ENCODE data around the gene TRIO.

Gene TRIO

DNA sequence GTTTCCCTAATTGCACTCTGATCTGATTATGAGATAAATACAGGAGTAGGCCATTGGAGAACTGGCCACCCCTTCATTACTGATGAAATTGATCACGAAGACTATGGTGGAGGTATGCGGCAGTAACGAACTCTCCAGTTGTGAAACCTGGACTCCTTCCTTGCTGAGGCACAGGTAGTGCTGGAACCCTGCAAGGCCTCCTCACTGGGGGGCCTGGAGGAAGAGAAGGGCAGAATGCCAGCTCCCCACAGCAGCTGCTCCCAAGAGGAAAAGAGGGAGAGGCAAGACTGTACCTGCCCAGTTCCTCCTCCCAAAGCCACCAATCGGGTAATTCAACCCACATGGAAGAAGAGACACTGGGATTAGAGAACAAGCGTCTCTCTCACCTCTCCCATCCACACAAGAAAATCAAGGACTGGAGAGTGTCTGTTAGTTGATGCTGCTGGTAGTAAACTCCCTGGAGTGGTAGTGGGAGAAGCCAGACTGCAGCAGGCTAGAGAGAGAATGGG, 19.1 kb upstream of the TRIO start:
- DNase-seq: no peak

DNA sequence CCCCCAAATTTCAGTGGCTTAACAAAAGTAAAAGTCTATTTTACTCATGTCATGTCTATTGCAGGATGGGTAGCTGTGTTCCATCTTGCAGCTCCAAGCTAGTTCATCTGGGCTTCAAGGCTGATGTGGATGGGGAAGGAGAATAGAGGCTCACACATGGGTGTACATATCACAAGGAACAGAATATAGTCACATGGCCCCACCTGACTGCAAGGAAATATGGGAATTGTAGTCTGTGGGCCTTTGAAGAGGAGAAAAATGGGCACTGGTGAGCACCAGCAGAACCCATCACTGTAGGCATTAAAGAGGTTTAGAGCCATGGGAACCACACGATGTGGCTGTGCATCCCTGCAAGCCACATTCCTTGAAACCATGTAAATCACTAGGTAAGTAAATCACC, 17.9 kb upstream of the TRIO start:
- DNase-seq: no peak

DNA sequence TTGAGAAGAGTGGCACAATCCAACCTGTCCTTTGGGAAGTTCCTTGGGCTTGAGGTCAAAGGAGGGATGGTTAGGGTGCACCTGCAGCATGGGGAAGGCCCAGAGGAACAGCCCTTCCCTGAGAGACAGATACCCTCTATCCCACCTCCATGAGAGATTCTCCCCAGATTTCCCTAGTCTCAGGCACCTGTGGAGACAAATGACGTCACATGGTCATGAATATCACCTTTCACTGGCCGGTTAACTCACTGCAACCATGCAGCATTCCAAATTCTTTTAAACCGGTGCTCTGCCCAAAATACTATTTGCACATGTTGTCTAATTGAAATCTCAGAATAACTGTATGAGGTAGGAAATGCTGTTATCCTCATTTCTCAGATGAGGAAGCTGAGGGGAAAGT, 15.6 kb upstream of the TRIO start:
- no peak for DNase-seq

DNA sequence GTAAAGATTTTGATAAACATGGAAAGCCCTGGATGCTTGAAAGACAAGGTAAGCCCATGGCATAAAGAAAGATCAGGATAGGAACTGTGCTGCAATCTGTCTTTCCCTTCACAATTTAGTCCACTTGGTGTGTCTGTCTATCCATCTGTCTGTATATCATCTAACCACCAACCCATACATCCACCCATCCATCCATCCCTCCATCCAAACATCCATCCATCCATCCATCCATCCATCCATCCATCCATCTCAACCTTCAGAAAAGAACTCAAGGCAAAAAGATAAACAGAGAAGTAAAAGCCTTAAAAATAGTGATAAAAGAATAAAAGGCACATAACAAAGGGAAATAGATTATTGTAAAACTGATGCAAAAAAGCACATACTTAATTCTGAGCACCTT, 15.1 kb upstream of the TRIO start:
- no peak for DNase-seq

DNA sequence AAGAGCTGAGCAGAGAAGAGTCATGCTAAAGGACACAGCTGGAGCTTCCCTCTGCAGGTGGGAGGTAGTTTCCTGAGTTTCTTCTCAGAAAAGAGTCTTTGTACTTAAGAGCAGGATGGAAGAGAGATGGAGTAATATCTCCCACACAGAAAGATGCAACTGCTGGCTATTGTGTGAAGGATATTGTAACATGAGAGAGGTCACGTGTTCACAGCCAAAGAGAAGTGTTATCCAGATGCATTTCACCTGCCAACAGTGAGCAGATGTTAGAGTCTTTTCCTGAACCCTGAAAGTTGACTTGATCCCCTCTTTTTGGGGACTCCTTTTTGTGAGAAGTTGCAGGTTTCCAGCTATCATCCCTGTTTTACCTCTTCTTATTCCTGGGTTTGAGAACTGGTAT, 14.0 kb upstream of the TRIO start:
- no peak for DNase-seq

DNA sequence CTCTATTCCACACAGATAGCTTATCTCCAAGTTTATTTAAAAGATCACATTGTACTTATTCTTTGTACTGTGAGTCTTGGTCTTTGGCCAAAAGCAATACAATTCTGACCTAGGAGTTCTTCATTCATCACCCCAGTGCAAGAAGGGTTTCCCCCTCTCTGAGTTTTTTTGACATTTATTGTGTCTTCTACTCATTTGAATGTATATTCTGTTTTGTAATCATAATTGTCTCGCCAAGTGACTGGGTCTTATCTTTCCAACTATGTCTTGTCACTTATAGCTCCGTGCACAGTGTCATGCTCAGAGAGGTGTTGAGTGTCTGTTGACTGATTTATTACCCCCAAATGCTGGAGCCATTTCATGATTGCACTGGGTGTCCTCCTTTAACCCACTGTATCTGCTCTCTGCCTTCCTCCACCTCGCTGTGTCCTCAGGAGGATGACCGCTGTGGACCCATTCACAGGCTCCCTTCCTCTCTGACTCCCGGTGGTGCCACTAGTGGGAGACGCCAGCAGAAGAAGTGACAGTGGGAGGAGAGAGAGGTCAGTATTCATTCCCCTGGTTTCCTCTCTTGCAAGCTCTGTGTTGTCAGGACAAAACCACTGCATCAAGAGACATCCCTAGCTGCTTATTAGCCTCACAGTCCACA, 11.2 kb upstream of the TRIO start:
- no peak for DNase-seq

DNA sequence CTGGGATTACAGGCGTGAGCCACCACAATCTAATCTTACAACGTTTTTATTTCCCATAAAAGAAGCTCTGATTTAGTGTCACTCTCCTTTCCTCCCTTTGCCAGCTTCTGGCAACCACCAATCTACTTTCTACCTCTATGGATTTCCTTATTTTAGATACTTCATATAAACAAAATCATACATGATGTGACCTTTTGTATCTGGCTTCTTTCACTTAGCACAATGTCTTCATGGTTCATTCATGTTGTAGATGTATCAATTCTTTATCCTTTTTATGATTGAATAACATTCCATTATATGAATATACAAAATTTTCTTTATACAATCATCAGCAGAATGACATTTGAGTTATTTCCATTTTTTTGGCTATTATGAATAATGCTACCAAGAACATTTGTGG, 9.7 kb upstream of the TRIO start:
- DNase-seq: no peak

DNA sequence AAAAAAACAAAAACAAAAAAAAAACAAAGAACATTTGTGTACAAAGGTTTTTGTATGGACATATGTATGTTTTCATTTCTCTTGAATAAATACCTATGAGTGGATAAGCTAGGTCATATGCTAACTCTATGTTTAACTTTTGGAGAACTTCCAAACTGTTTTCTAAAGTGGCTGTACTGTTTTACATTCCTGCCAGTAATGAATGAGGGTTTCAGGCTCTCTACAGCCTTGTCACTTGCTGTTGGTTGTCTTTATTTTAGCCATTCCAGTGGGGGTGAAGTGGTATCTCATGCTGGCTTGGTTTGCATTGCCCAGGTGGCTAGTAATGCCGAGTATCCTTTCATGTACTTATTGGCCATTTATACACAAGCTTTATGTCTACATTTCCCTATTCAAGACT, 9.1 kb upstream of the TRIO start:
- DNase-seq: no peak

DNA sequence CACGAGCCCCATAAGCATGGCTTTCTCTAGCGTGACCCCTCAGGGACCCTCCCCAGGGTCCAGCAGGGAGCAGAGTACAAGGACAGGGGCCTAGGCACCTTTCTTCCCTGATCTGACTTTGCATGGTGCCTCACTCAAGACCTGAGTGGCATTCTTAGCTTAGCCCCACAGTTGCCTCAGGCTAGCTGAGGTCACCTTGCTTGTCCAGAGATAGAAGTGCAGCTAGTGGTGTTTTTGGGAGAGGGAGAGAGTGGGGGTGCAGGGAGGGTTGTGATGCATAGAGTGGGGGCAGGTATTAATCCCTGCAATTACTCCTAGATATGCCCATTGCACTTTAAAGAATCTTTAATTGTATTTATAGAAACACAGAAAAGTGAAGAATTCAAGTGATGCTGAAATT, 8.4 kb upstream of the TRIO start:
- DNase-seq: no peak

DNA sequence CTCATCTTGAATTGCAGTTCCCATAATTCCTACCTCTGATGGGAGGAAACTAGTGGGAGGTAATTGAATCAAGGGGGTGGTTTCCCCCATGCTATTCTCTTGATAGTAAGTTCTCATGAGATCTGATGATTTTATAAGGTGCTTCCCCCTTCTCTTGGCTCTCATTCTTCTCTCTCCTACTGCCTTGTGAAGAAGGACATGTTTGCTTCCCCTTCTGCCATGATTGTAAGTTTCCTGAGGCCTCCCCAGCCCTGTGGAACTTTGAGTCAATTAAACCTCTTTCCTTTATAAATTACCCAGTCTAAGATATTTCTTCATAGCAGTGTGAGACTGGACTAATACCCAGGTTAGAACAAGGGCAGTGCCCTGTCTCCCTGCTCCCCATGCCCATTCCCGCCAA, 7.5 kb upstream of the TRIO start:
- DNase-seq: no peak

DNA sequence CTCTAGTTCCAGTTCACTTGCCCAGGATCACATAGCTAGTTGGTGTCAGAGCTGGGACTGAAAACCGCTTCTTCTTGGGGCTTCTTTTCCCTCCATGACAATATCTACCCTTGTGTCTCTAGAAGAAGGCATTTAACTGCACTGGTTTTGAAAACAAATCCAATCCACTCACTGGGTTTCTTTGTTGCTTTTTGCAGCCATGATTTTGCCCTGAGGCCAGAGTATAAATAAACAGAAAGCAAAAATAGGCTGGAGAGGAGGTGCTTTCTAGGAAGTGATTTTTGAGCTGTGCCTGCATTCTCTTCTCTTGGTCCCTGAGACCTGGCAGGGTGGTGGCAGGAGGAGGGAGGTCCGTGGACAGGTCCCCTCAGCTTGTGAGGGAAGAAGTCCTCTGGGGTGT, 6.9 kb upstream of the TRIO start:
- no peak for DNase-seq

DNA sequence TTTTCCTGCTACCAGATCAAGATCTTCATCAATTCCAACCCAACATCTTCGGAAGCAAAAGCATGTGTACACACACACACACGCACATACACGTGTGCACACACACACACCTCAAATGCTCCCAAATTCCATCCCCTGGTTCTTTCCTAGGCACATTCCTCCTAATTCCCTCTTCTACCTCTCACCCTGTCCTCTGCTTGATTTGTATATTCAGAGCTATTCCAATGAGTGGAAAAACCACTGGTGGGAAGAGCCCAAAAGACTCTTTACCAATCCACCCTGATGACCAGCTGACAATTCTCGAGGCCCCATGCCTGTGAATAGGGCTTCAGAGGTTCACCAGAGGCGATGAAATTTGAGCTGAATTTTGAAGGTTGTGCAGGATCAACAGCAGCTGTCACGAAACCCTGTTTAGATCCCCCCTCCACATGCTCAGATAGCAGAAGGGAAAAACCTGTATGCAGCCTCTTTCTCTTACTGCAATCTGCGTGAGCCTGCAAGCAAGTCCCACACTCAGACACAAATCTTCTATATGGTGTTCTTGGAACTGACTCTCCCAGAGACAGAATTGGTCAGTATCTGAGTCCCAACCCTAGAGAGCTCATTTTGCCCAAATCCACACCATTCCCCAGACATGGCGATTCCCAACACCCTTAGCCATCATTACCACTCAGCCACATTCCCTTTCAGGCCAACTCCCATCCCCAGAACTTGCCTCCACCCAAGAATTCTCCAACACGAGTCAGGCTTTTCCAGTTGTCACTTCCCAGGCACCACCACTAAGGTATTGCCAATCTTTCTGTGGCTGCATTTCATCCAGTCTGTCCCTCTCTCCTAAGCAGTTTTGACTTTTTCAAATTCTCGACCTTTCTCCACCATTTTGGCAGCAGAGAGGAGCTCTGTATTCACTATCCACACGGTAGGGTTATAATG, 4.3 kb upstream of the TRIO start:
- DNase-seq: no peak

DNA sequence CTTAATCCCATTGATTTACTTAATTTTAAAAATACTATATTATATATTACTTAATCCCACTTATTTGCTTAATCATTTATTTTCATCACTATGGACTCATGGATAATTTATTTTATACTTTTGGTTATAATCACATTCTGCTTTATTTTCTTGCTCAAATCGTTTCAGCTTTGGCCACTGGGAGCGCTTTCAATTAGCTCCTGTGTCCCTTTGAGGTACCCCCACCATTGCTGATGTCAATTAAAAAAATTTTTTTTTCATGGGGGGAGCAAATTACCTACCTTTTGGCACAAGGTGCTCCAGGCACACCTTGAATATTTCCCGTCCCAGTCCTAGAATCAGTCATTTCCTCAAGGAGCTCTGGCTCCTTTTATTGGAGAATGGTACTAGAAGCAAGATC, 1.4 kb upstream of the TRIO start:
- no peak for DNase-seq

DNA sequence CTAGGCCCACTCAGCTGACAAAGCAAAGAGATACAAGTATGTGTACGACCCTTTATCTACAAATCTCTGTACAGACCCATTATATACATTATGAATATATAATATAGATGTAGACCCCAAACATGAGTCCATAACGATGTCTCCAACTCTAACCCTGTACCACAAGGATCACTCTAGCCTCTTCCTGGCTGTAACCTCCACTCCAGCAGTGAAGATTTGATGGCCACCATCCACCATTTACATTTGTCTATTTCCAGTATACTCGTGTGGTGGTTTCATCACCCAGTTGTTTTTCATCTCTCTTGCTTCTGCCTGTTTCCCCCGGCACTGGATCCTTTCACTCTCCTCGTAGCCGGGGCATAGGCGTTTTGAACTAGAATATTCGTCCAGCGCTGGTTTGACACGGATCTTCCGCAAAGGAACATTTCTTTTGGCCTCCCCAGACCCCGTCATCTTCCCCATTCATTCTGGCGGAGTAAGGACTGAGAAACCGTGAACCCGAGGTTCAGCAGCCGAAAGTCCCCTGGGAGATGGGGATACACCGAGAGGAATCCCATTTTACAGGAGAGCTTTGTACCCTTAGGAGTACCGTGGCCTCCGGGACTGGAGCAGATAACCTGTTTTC, 828 bp upstream of the TRIO start:
- peak; percentile 19 for DNase-seq

DNA sequence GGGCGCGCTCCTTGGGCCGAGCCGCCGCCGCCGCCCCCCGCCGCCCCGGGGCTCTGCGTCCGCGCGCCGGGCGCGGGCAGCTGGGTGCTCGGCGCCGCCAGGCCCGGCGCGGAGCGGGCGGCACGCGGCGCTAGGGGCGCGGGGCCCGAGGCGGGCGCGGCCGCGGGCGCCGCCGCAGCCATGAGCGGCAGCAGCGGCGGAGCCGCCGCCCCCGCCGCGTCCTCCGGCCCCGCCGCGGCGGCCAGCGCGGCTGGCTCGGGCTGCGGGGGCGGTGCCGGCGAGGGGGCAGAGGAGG, 351 bp downstream of the TRIO start:
- DNase-seq: no peak

DNA sequence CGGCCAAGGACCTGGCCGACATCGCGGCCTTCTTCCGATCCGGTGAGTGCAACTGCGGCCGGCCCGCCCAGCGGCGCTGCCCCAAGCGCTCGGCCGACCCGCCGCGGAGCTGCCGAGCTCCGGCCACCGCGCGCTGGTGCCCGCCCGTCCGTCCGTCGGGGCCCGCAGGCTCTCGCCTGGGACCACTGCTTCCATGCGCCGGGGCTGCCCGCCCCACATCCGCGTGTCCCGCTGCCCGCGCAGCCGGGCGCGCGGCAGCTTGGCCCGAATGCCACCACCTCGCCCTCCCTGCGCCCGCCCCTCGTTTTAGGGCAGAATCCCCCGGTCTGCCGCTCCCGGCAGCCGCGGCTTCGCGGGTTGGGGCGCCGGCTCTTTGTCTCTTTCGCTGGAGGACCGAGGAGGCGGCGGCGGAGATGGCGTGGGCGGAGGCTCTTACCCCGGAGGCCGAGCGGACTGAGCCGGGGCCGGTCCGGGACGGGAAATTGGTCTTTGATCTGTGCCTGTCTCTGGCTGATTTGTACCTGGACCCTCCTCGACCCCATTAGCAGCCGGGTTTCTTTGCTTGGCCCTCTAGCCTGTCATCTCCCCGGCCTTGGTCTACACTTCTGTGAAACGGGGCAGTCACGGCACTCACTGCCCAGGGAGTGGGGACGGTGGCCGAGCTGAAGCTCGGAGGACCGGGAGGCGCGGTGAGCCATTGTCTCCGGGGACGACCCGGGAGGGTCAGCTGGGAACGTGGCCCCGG, 871 bp downstream of the TRIO start:
- DNase-seq: peak; percentile 39

DNA sequence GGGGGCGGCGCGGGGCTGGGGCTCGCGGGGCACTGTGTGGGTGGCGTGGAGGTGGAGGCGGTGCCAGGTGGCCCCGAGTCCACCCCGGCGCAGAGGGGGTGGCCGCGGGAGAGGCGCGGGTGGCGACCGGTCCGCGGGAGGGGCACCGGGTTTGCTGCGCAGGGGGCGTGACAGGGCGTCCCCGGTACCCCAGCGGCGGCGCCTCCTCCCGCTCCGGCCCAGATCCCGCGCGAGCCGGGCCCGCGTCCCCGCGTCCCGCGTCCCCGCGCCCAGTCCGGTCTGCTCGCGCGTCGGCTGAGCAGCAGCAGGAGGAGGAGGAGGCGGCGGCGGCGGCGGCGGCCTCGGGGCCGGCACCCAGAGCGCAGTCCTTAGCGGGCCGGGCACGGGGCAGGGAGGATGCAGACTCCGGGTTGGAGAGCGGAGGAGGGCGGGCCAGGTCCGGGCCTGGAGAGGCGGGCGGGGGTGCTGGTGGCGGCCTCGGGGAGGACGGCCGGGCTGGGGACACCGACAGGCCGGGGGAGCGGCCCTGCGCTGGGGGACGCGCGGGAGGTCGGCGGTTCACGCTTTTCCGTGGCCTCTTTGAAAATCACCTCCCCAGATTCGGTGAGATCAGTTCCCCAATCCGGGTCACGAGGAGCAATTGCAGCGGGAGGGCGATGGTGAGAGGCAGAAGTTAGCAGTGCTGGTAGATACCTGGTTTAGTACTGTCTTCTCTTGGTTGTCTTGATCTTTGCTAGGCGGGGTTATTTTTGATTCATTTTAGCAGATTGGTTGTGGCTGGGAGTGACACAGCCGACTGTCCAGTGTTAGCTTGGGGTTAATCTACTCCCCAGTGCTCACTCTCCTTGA, 1.7 kb downstream of the TRIO start:
- DNase-seq: peak; percentile 83

DNA sequence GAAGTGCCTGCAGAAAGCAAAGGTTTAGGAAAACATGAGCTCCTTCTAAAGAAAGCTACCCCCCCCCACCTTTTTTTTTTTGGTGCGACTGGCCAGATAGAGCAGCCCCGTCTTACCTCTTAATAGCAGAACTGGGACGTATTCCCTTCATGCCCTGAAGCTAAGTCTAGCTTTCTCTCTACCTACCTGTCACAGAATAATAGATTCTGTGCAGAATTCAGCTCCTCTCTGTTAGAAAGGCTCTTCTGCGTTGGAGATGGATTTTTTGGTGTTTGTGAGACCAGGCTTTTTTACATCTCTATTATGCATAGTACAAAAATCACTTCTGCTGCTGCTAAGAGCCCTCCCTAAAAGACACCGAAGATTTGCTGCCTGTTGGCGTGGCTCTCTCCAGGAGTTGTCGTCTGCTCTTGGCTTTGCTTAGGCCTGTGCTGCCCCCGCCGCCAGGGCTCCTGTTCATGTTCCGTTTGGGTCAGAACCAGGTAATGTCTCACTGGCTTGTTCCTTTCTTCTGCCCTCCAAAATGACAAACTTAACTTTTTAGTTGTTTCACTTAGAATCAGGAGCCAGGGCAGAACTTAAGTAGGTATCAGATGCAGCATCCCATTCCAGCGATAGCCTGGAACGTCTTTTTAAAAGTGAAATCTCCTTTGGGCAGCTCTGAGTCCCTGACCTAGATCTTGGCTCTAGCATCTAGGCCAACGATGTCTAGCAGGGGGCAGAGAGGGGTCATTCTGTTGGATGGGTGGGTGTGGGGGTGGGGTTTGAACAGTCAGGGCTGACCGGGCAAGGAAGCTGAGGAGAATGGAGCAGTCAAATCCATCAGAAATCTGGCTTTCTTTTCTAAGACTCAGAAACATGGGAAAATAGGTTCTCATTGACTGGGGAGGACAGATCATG, 2.5 kb downstream of the TRIO start:
- no peak for DNase-seq

DNA sequence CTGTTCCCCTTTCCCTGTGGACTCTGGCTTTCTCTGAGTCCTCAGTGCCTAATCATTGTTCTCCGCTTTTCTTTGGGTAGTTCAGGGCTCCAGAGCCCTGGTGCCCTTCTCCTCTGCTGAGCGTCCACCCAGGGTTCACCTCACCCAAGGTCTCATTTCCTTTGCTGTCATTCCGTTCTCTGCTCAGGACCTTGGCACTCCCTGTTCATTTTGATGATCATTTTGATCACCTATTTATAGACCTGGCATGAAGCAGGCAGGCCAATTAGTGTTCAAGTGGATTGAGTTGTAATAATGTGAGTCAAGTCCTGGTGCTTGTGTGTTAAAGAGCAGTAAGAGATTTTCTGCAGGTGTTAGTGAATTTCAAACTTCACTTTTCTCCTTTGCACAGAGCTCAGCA, 3.6 kb downstream of the TRIO start:
- no peak for DNase-seq

DNA sequence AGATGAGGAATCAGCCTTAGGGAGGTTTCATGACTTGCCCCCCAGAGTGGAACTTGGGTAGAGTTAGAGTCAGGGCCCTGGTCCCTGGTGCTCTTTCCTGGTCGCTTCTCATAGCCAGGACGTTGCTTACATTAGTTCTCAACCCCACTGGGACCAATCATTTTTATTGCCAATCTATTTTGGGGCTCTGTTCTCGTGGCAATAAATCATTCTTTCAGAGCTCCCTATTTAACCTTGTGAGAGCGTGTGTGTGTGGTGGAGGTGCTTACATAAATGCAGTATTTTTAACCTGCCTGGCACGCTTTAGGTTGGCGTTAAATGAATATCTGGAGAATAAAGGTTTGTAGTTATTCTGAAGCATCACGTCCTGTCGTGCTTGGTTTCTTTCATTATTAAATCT, 4.1 kb downstream of the TRIO start:
- no peak for DNase-seq

DNA sequence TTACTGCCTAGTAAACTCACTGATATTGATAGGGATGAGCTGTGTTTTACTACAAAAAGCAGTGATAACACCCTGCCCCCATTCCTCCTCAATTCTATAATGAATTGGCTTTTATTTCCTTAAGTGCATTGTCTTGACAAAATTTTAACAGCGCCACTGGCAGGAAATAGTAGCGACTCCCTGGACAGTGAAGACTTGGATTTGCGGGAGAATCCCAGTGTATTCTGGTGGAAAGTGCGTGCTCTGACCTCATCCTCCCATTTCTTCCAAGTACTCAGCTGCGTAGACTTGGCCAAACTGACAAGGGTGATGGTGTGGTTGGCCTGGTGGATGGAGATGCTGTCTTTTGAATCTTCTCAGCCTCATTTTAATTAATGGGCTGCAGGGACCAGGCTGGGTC, 5.3 kb downstream of the TRIO start:
- no peak for DNase-seq

Data from hematopoietic multipotent progenitor cell treated with erythropoietin and hydrocortisone succinate and interleukin-3 and kit ligand, for 6 days (in vitro differentiated cells).